SK-N-SH treated with all-trans-retinoic acid at 6 μM for 48 hours (cell line): Measurements from ENCODE around the gene CAD.

Source experiments
- ATAC-seq: fragments of 200-7000 bp; cut with Tn5 transposase; 3 replicates; pipeline ENCODE4 v1.9.1; 2020; ENCODE audit warnings: mild to moderate bottlenecking, moderate library complexity
- ARNTL ChIP-seq: fragments of 450-650 bp; formaldehyde crosslinking; IDR thresholded peaks from 2 replicates; pipeline ENCODE4 v1.5.0; 2020; ENCODE audit warnings: low read depth, mild to moderate bottlenecking, moderate library complexity, borderline replicate concordance
- BACH2 ChIP-seq: fragments of 250-450 bp; sonication (Bioruptor Pico); IDR thresholded peaks from 2 replicates; pipeline ENCODE4 v1.9.0; 2021; ENCODE audit warnings: mild to moderate bottlenecking, borderline replicate concordance
- CSDC2 ChIP-seq: fragments of 250-450 bp; sonication (Bioruptor Pico); IDR thresholded peaks from 2 replicates; pipeline ENCODE4 v1.5.0; 2020; ENCODE audit warnings: mild to moderate bottlenecking, moderate library complexity
- ISL1 ChIP-seq: fragments of 250-450 bp; sonication (Bioruptor Pico); IDR thresholded peaks from 2 replicates; pipeline ENCODE4 v2.1.2; 2022; ENCODE audit warnings: mild to moderate bottlenecking, moderate library complexity
- OSR1 ChIP-seq: fragments of 250-450 bp; sonication (Bioruptor Pico); IDR thresholded peaks from 2 replicates; pipeline ENCODE4 v1.8.0; 2022; ENCODE audit warnings: moderate library complexity, mild to moderate bottlenecking, inconsistent platforms
- PPARA ChIP-seq: fragments of 250-450 bp; sonication (Bioruptor Pico); IDR thresholded peaks from 2 replicates; pipeline ENCODE4 v1.5.0; 2020; ENCODE audit warnings: mild to moderate bottlenecking, borderline replicate concordance
- RARB ChIP-seq: fragments of 250-450 bp; sonication (Bioruptor Pico); IDR thresholded peaks from 2 replicates; pipeline ENCODE4 v1.8.0; 2021; ENCODE audit warnings: mild to moderate bottlenecking, moderate library complexity
- SNAI2 ChIP-seq: fragments of 250-450 bp; sonication (Bioruptor Pico); IDR thresholded peaks from 2 replicates; pipeline ENCODE4 v1.5.0; 2020; ENCODE audit warnings: mild to moderate bottlenecking, moderate library complexity
- TCF4 ChIP-seq: fragments of 250-450 bp; sonication (Bioruptor Pico); IDR thresholded peaks from 2 replicates; pipeline ENCODE4 v1.8.0; 2021; ENCODE audit warnings: mild to moderate bottlenecking, moderate library complexity, borderline replicate concordance
- ZC3H10 ChIP-seq: fragments of 250-450 bp; sonication (Bioruptor Pico); IDR thresholded peaks from 2 replicates; pipeline ENCODE4 v1.5.1; 2021; ENCODE audit warnings: mild to moderate bottlenecking, moderate library complexity
- ZFP3 ChIP-seq: fragments of 250-450 bp; sonication (Bioruptor Pico); IDR thresholded peaks from 2 replicates; pipeline ENCODE4 v1.5.0; 2020; ENCODE audit warnings: mild to moderate bottlenecking, moderate library complexity
- ZFP30 ChIP-seq: fragments of 450-650 bp; formaldehyde crosslinking; IDR thresholded peaks from 2 replicates; pipeline ENCODE4 v1.5.0; 2022; ENCODE audit warnings: mild to moderate bottlenecking, moderate library complexity
- ZNF565 ChIP-seq: fragments of 450-650 bp; formaldehyde crosslinking; conservative IDR thresholded peaks from 2 replicates; pipeline ENCODE4 v1.5.0; 2020; ENCODE audit warnings: low read depth, mild to moderate bottlenecking, moderate library complexity
- ZNF70 ChIP-seq: fragments of 450-650 bp; formaldehyde crosslinking; IDR thresholded peaks from 2 replicates; pipeline ENCODE4 v1.5.0; 2020; ENCODE audit warnings: mild to moderate bottlenecking, moderate library complexity
- ZNF8 ChIP-seq: fragments of 450-650 bp; formaldehyde crosslinking; IDR thresholded peaks from 2 replicates; pipeline ENCODE4 v1.5.0; 2020; ENCODE audit warnings: mild to moderate bottlenecking, moderate library complexity
- TF ChIP-seq, protein P1 (sequence below): fragments of 250-450 bp; sonication (Bioruptor Pico); IDR thresholded peaks from 2 replicates; pipeline ENCODE4 v1.5.1; 2021; ENCODE audit warnings: mild to moderate bottlenecking, moderate library complexity
- TF ChIP-seq, protein P2 (sequence below): fragments of 250-450 bp; sonication (Bioruptor Pico); IDR thresholded peaks from 2 replicates; pipeline ENCODE4 v1.8.0; 2021; ENCODE audit warnings: low read depth, mild to moderate bottlenecking, moderate library complexity, borderline replicate concordance
- TF ChIP-seq, protein P3 (sequence below): fragments of 250-450 bp; sonication (Bioruptor Pico); IDR thresholded peaks from 2 replicates; pipeline ENCODE4 v1.5.0; 2020; ENCODE audit warnings: mild to moderate bottlenecking, moderate library complexity
- TF ChIP-seq, protein P4 (sequence below): fragments of 250-450 bp; sonication (Bioruptor Pico); IDR thresholded peaks from 2 replicates; pipeline ENCODE4 v1.8.0; 2020; ENCODE audit warnings: mild to moderate bottlenecking, moderate library complexity, borderline replicate concordance
- TF ChIP-seq, protein P5 (sequence below): fragments of 250-450 bp; sonication (Bioruptor Pico); IDR thresholded peaks from 2 replicates; pipeline ENCODE4 v1.5.1; 2020; ENCODE audit warnings: low read depth, mild to moderate bottlenecking, moderate library complexity

The CAD gene

DNA sequence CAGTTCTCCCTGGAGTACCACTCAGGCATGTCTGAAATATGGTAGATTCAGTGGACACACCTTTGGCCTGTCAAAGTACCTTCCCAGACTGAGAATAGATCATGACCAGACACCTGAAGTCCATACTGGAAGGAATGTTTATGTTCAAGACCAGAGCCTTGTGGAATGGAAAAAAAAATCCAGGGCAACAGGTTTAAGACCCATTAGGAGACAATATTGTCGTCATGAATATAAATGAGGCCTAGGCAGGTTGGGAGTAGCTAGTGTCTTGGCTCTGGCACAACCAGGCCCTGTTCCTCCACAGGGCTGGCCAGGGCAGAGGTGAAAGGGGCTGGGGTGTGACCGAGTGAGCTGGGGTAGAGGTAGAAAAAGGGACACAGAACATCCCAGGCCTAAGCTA, 18.5 kb upstream of the CAD start:
- no peak for ATAC-seq
- no peak for TF ChIP-seq ZNF565 (CRISPR knock-in tag)

DNA sequence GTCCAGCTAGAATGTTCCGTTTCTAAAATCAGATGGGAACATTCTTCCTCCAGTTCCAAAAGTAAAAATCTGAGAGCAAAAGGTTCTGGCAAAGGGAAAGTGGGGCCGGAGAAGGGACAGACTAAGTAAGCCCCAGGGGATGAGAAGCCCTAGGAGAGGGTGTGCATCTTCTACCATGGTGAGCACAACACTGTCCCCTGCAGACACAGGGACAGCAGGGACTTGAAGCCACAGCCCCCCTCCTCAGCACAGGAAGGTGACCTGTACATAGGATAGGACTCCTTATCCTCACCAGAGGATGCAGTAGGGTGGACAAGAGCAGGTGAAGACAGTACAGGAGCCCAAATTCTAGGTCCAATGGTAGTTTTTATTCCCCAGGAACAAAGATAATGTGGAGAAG, 17.9 kb upstream of the CAD start:
- TF ChIP-seq PPARA (CRISPR knock-in tag): no peak
- ATAC-seq: no peak

DNA sequence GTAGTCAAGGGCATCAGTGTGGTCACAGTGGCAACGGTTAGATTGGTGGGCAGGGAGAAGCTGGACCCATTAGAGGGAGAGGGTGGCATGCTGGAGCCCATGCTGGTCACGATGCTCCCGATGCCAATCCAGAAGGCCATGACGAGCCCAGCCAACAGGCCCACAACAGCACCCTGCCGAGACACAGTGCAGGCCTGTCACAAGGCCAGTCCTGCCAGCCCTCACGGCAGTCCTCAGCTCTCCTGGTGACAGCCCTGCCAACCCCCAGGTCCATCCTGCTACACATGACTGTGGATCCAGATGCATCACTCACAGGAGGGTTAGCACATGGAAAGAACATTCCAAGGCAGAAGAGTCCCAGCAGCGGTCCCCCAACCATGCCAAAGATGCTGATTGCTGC, 15.5 kb upstream of the CAD start:
- TF ChIP-seq ZFP30 (CRISPR knock-in tag): no peak
- TF ChIP-seq, protein P1, sequence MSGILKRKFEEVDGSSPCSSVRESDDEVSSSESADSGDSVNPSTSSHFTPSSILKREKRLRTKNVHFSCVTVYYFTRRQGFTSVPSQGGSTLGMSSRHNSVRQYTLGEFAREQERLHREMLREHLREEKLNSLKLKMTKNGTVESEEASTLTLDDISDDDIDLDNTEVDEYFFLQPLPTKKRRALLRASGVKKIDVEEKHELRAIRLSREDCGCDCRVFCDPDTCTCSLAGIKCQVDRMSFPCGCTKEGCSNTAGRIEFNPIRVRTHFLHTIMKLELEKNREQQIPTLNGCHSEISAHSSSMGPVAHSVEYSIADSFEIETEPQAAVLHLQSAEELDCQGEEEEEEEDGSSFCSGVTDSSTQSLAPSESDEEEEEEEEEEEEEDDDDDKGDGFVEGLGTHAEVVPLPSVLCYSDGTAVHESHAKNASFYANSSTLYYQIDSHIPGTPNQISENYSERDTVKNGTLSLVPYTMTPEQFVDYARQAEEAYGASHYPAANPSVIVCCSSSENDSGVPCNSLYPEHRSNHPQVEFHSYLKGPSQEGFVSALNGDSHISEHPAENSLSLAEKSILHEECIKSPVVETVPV (CRISPR knock-in tag): no peak
- ATAC-seq: no peak

DNA sequence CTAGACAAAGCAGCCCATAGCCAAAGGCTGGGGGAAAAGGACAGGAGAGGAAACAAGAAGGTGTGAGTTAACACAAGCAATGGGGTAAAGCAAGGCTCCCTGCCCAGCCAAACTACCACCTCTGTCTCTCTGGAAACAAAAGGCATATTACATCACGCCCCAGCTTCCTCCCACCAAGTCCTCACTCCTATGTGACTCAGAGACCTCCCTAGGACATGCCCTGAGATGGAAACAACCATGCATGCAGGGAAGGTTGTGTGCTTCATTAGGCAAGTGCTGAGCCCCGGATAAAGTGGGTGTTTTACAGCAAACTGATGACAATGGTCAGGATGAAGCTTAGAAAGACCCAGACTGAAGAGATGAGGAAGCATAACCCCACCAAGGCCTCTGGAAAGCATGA, 14.3 kb upstream of the CAD start:
- TF ChIP-seq, protein P2, sequence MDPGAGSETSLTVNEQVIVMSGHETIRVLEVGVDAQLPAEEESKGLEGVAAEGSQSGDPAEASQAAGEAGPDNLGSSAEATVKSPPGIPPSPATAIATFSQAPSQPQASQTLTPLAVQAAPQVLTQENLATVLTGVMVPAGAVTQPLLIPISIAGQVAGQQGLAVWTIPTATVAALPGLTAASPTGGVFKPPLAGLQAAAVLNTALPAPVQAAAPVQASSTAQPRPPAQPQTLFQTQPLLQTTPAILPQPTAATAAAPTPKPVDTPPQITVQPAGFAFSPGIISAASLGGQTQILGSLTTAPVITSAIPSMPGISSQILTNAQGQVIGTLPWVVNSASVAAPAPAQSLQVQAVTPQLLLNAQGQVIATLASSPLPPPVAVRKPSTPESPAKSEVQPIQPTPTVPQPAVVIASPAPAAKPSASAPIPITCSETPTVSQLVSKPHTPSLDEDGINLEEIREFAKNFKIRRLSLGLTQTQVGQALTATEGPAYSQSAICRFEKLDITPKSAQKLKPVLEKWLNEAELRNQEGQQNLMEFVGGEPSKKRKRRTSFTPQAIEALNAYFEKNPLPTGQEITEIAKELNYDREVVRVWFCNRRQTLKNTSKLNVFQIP (CRISPR knock-in tag): no peak
- TF ChIP-seq ZNF70 (CRISPR knock-in tag): no peak
- no peak for TF ChIP-seq ZC3H10 (CRISPR knock-in tag)
- TF ChIP-seq OSR1: no peak
- TF ChIP-seq, protein P3, sequence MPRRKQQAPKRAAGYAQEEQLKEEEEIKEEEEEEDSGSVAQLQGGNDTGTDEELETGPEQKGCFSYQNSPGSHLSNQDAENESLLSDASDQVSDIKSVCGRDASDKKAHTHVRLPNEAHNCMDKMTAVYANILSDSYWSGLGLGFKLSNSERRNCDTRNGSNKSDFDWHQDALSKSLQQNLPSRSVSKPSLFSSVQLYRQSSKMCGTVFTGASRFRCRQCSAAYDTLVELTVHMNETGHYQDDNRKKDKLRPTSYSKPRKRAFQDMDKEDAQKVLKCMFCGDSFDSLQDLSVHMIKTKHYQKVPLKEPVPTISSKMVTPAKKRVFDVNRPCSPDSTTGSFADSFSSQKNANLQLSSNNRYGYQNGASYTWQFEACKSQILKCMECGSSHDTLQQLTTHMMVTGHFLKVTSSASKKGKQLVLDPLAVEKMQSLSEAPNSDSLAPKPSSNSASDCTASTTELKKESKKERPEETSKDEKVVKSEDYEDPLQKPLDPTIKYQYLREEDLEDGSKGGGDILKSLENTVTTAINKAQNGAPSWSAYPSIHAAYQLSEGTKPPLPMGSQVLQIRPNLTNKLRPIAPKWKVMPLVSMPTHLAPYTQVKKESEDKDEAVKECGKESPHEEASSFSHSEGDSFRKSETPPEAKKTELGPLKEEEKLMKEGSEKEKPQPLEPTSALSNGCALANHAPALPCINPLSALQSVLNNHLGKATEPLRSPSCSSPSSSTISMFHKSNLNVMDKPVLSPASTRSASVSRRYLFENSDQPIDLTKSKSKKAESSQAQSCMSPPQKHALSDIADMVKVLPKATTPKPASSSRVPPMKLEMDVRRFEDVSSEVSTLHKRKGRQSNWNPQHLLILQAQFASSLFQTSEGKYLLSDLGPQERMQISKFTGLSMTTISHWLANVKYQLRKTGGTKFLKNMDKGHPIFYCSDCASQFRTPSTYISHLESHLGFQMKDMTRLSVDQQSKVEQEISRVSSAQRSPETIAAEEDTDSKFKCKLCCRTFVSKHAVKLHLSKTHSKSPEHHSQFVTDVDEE: no peak
- TF ChIP-seq ARNTL (CRISPR knock-in tag): no peak
- TF ChIP-seq, protein P4, sequence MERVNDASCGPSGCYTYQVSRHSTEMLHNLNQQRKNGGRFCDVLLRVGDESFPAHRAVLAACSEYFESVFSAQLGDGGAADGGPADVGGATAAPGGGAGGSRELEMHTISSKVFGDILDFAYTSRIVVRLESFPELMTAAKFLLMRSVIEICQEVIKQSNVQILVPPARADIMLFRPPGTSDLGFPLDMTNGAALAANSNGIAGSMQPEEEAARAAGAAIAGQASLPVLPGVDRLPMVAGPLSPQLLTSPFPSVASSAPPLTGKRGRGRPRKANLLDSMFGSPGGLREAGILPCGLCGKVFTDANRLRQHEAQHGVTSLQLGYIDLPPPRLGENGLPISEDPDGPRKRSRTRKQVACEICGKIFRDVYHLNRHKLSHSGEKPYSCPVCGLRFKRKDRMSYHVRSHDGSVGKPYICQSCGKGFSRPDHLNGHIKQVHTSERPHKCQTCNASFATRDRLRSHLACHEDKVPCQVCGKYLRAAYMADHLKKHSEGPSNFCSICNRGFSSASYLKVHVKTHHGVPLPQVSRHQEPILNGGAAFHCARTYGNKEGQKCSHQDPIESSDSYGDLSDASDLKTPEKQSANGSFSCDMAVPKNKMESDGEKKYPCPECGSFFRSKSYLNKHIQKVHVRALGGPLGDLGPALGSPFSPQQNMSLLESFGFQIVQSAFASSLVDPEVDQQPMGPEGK (CRISPR knock-in tag): no peak
- no peak for TF ChIP-seq ZNF565 (CRISPR knock-in tag)
- no peak for TF ChIP-seq ZNF8 (CRISPR knock-in tag)
- TF ChIP-seq, protein P1 (CRISPR knock-in tag): no peak
- no peak for TF ChIP-seq ZFP3
- TF ChIP-seq PPARA (CRISPR knock-in tag): no peak
- no peak for TF ChIP-seq BACH2
- no peak for TF ChIP-seq CSDC2 (CRISPR knock-in tag)
- ATAC-seq: no peak

DNA sequence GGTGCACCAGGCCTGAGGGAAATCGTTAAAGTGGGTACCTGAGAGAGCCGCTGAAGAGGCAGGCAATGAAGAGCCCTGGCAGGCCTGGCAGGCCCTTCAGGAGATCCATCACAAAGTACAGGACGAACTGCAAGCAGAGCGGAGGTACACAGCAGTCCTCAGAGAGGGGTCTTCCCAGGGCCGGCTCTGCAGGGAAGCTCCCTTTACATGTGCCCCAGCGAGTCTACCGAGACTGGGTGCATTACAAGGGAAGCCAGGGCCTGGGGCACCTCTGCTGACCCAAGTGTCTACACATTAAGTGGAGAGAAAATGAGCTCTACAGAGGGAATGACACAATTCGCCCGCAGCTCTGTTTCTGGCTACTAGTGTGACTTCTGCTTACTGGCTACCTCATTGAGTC, 13.4 kb upstream of the CAD start:
- no peak for ATAC-seq
- TF ChIP-seq RARB (CRISPR knock-in tag): no peak
- no peak for TF ChIP-seq ZFP30 (CRISPR knock-in tag)
- TF ChIP-seq ZNF70 (CRISPR knock-in tag): no peak
- TF ChIP-seq, protein P5, sequence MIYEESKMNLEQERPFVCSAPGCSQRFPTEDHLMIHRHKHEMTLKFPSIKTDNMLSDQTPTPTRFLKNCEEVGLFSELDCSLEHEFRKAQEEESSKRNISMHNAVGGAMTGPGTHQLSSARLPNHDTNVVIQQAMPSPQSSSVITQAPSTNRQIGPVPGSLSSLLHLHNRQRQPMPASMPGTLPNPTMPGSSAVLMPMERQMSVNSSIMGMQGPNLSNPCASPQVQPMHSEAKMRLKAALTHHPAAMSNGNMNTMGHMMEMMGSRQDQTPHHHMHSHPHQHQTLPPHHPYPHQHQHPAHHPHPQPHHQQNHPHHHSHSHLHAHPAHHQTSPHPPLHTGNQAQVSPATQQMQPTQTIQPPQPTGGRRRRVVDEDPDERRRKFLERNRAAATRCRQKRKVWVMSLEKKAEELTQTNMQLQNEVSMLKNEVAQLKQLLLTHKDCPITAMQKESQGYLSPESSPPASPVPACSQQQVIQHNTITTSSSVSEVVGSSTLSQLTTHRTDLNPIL (CRISPR knock-in tag): no peak
- TF ChIP-seq BACH2: no peak
- TF ChIP-seq PPARA (CRISPR knock-in tag): no peak
- no peak for TF ChIP-seq ISL1 (CRISPR knock-in tag)
- no peak for TF ChIP-seq ZNF8 (CRISPR knock-in tag)
- TF ChIP-seq TCF4 (CRISPR knock-in tag): no peak
- TF ChIP-seq ZC3H10 (CRISPR knock-in tag): no peak
- TF ChIP-seq, protein P2 (CRISPR knock-in tag): no peak
- TF ChIP-seq SNAI2 (CRISPR knock-in tag): no peak
- no peak for TF ChIP-seq ZFP3
